ENCODE measurements around the gene ZFPM1.

ZFPM1 gene

DNA sequence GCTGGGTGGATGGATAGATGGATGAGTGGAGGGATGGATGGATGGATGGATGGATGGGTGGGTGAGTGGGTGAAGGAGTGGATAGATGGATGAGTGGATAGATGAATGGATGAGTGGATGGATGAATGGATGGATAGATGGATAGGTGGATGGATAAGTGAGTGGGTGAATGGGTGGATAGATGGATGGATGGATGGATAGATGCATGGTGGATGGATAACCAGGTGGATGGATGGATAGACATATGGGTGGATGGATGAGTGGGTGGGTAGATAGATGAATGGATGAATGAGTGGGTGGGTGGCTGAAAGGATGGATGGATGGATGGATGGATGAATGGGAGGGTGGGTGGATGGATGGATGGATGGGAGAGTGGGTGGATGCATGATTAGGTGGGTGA, 66.2 kb downstream of the ZFPM1 start:
- Histone ChIP-seq H3K36me3 (ENCODE audit: insufficient read depth, insufficient read length, low read length) (peaks cover 8% of the 10 kb centered on the region), H3K4me1 (ENCODE audit: insufficient read depth, insufficient read length) (peaks cover 5% of the 10 kb centered on the region), H3K4me3 (ENCODE audit: insufficient read length, low read depth) (no peak overlapping the region), H3K27me3 (ENCODE audit: insufficient read depth, insufficient read length) (no peaks in the 10 kb centered on the region), H3K9me3 (ENCODE audit: insufficient read depth, low read length) (no peaks in the 10 kb centered on the region), H3K9ac (ENCODE audit: insufficient read length, low read depth) (no peak overlapping the region)
- no peak for DNase-seq (ENCODE audit: low read depth, low spot score)
- TF ChIP-seq ZNF274 (IDR thresholded peaks at IDR 0.05; ENCODE audit: low read depth, low read length) (no peak), SUZ12 (IDR thresholded peaks at IDR 0.05; ENCODE audit: extremely low read depth, insufficient read depth, insufficient read length) (no peak), YY1 (IDR thresholded peaks at IDR 0.05; ENCODE audit: insufficient read depth, insufficient read length) (no peak)

DNA sequence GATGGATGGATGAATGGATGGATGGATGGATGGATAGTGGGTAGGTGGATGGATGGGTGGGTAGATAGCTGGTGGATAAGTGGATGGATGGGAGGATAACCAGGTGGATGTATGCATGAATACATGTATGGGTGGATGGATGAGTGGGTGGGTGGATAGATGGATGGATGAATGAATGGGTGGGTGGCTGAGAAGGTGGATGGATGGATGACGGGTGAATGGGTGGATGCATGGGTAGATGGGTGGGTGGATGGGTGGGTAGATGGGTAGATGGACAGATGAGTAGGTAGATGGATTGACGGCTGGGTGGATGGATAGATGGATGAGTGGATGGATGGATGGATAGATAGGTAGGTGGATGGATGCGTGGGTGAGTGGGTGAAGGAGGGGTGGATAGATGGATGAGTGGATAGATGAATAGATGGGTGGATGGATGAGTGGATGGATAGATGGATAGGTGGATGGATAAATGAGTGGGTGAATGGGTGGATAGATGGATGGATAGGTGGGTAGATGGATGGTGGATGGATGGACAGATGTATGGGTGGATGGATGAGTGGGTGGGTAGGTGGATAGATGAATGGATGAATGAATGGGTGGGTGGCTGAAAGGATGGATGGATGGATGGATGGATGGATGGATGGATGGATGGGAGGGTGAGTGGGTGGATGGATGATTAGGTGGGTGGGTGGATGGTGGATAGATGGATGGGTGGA, 67.0 kb downstream of the ZFPM1 start:
- peaks cover 8% of the 10 kb centered on the region for H3K36me3 ChIP-seq (ENCODE audit: insufficient read depth, insufficient read length, low read length)
- no peak for TF ChIP-seq ZNF274 (IDR thresholded peaks at IDR 0.05; ENCODE audit: low read depth, low read length)
- TF ChIP-seq YY1 (IDR thresholded peaks at IDR 0.05; ENCODE audit: insufficient read depth, insufficient read length), result no peak
- no peak for TF ChIP-seq SUZ12 (IDR thresholded peaks at IDR 0.05; ENCODE audit: extremely low read depth, insufficient read depth, insufficient read length)
- no peaks in the 10 kb centered on the region for H3K27me3 ChIP-seq (ENCODE audit: insufficient read depth, insufficient read length)
- no peaks in the 10 kb centered on the region for H3K9me3 ChIP-seq (ENCODE audit: insufficient read depth, low read length)
- no peak overlapping the region for H3K9ac ChIP-seq (ENCODE audit: insufficient read length, low read depth)
- DNase-seq (ENCODE audit: low read depth, low spot score), result no peak
- peaks cover 5% of the 10 kb centered on the region for H3K4me1 ChIP-seq (ENCODE audit: insufficient read depth, insufficient read length)
- H3K4me3 ChIP-seq (ENCODE audit: insufficient read length, low read depth), result no peak overlapping the region

DNA sequence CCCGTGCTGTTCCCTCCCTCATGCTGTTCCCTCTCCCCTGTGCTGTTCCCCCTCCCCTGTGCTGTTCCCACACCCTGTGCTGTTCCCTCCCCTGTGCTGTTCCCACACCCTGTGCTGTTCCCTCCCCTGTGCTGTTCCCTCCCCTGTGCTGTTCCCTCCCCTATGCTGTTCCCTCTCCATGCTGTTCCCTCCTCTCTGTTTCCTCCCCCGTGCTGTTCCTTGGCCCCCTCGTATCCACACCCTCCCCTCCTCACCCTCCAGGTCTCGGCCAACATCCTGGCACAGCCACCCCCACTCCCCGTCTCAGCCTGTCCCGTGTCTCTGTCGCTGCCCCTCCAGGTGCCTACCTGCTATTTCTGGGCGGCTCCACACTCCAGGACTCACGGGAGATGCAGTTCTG, 68.6 kb downstream of the ZFPM1 start:
- no peak for DNase-seq (ENCODE audit: low read depth, low spot score)
- no peak overlapping the region for H3K4me3 ChIP-seq (ENCODE audit: insufficient read length, low read depth)
- TF ChIP-seq SUZ12 (IDR thresholded peaks at IDR 0.05; ENCODE audit: extremely low read depth, insufficient read depth, insufficient read length) (no peak), ZNF274 (IDR thresholded peaks at IDR 0.05; ENCODE audit: low read depth, low read length) (no peak), YY1 (IDR thresholded peaks at IDR 0.05; ENCODE audit: insufficient read depth, insufficient read length) (no peak)
- H3K4me1 ChIP-seq (ENCODE audit: insufficient read depth, insufficient read length), result peaks cover 8% of the 10 kb centered on the region
- no peak overlapping the region for H3K9ac ChIP-seq (ENCODE audit: insufficient read length, low read depth)
- no peaks in the 10 kb centered on the region for H3K27me3 ChIP-seq (ENCODE audit: insufficient read depth, insufficient read length)
- H3K9me3 ChIP-seq (ENCODE audit: insufficient read depth, low read length), result no peaks in the 10 kb centered on the region
- H3K36me3 ChIP-seq (ENCODE audit: insufficient read depth, insufficient read length, low read length), result peaks cover 3% of the 10 kb centered on the region

DNA sequence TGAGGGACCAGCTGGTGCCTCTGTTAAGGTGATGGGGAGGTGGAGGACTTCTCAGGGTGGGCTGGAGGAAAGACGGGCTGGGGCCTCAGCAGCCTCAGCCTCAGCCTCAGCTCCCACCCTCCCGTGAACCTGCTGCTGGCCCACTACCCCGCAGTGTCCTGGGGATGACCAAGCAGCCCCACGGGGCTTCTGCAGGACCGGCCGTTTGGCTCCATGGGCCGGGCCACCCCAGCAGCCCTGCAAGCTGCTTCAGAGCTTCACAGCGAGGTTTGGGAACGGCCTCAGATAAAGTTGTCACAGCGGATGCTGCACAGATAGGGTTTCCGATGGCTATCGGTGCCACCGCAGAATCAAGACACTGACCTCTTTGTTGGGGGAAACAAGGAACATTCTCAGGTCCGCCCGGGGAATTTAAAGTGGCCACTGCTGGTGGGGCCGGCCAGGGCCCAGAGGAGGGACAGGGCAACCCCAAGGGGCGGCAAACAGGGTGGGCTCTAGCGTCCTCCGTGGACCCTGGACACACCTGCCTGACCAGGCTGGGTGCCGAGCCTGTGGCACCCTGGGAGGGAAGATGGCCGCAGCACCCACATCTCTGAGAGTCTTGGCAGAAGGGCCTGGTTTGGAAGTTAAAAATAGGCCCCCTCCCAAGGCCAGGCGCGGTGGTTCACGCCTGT, 69.3 kb downstream of the ZFPM1 start:
- no peak for TF ChIP-seq ZNF274 (IDR thresholded peaks at IDR 0.05; ENCODE audit: low read depth, low read length)
- TF ChIP-seq YY1 (IDR thresholded peaks at IDR 0.05; ENCODE audit: insufficient read depth, insufficient read length), result no peak
- no peak for TF ChIP-seq SUZ12 (IDR thresholded peaks at IDR 0.05; ENCODE audit: extremely low read depth, insufficient read depth, insufficient read length)
- H3K4me1 ChIP-seq (ENCODE audit: insufficient read depth, insufficient read length), result peaks cover 10% of the 10 kb centered on the region
- no peaks in the 10 kb centered on the region for H3K9me3 ChIP-seq (ENCODE audit: insufficient read depth, low read length)
- H3K36me3 ChIP-seq (ENCODE audit: insufficient read depth, insufficient read length, low read length), result peaks cover 3% of the 10 kb centered on the region
- no peak overlapping the region for H3K4me3 ChIP-seq (ENCODE audit: insufficient read length, low read depth)
- no peaks in the 10 kb centered on the region for H3K27me3 ChIP-seq (ENCODE audit: insufficient read depth, insufficient read length)
- H3K9ac ChIP-seq (ENCODE audit: insufficient read length, low read depth), result no peak overlapping the region
- no peak for DNase-seq (ENCODE audit: low read depth, low spot score)

DNA sequence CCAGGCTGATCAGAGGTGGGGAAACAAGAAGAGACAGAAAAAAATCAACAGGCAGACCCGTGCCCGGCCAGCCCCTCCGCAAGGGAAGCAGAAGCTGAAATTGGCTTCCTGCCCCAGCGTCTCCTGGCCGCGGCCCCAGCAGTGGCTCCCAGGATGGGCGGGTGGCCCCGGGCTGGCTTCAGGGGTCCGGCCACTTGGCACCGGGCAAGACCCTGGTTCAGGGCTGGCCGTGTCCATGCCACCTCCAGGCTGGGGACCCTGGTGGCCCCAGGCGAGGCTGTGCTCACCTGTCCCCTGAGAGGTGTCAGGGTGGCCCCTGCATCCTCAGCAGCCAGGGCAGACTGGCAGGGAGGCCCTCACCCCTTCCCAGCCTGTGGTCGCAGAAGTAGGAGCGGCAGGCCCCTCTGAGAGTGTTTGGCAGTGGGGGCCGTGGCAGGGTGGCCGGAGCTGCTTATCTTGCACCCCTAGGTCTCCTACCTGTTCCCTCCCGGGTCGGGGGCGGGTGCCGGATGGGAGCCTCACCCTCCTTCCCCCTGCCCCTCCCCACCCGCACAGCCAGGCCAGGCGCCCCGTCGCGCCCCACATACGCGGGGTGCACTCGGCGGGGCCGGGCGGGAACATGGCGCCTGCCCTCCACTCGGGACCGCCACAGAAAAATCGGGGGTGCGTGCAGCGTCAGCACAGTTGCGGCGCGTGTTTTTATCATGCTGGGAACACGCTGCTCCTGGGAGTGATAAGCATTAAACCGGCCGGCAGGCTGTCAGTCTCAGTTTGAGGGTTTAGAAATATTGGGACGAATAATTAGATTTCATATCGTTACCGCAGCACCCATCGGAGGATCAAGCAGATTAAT, 70.5 kb downstream of the ZFPM1 start:
- no peak for DNase-seq (ENCODE audit: low read depth, low spot score)
- peak overlapping the region; percentile 42 for H3K9ac ChIP-seq (ENCODE audit: insufficient read length, low read depth)
- H3K4me1 ChIP-seq (ENCODE audit: insufficient read depth, insufficient read length), result peaks cover 13% of the 10 kb centered on the region

DNA sequence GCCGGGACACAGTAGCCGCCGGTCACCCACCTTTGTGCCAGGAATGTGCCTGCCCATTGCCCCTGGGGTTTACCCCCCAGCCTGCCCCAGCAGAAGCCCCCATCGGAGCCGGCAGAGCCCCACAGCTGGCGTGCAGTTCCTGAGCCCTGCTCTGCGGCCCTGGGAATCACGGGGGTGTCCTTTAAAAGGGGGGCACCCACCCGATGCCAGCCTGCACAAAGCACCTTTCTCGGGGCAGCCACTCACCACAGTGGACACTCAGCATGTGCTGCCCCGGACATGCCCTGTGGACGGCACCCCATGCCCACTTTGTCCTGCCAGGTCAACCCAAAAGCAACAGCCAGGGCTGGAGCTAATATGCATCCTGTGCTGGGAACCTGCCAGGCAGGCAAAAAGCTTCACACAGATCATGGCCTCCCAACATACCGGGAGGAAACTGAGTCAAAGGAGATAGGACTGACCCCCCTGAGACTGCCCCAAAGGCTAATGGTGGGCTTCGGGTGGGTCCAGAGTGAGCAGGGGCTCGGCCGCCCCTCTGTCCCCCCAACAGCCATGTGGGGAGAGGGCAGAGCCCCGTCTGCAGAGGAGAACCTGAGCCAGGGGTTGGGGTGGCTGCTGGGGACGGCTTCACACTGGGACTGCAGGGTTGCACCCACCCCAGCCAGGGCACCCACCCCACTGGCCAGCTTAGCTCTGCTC, 71.3 kb downstream of the ZFPM1 start:
- Histone ChIP-seq H3K4me3 (ENCODE audit: insufficient read length, low read depth) (no peak overlapping the region), H3K9ac (ENCODE audit: insufficient read length, low read depth) (no peak overlapping the region), H3K36me3 (ENCODE audit: insufficient read depth, insufficient read length, low read length) (peaks cover 11% of the 10 kb centered on the region), H3K27me3 (ENCODE audit: insufficient read depth, insufficient read length) (no peaks in the 10 kb centered on the region), H3K4me1 (ENCODE audit: insufficient read depth, insufficient read length) (peaks cover 13% of the 10 kb centered on the region), H3K9me3 (ENCODE audit: insufficient read depth, low read length) (no peaks in the 10 kb centered on the region)
- no peak for DNase-seq (ENCODE audit: low read depth, low spot score)
- no peak for TF ChIP-seq SUZ12 (IDR thresholded peaks at IDR 0.05; ENCODE audit: extremely low read depth, insufficient read depth, insufficient read length)
- TF ChIP-seq YY1 (IDR thresholded peaks at IDR 0.05; ENCODE audit: insufficient read depth, insufficient read length), result no peak
- TF ChIP-seq ZNF274 (IDR thresholded peaks at IDR 0.05; ENCODE audit: low read depth, low read length), result no peak

More for the DNA sequence above, 70.5 kb downstream of the ZFPM1 start:
- H3K9me3 ChIP-seq (ENCODE audit: insufficient read depth, low read length), result no peaks in the 10 kb centered on the region
- TF ChIP-seq ZNF274 (IDR thresholded peaks at IDR 0.05; ENCODE audit: low read depth, low read length) (no peak), YY1 (IDR thresholded peaks at IDR 0.05; ENCODE audit: insufficient read depth, insufficient read length) (no peak), SUZ12 (IDR thresholded peaks at IDR 0.05; ENCODE audit: extremely low read depth, insufficient read depth, insufficient read length) (no peak)
- H3K36me3 ChIP-seq (ENCODE audit: insufficient read depth, insufficient read length, low read length), result peaks cover 3% of the 10 kb centered on the region
- H3K27me3 ChIP-seq (ENCODE audit: insufficient read depth, insufficient read length), result no peaks in the 10 kb centered on the region
- H3K4me3 ChIP-seq (ENCODE audit: insufficient read length, low read depth), result no peak overlapping the region
